Gastroesophageal sphincter (tissue), 3 donors: ENCODE measurements around the gene OTOL1.

ENCODE experiments used
- EP300 ChIP-seq: sonication (generic); formaldehyde crosslinking; IDR thresholded peaks from one replicate; pipeline ENCODE4 v1.6.1; 2017; ENCODE audit warnings: antibody characterized with exemption, mild to moderate bottlenecking
- POLR2A ChIP-seq, 2 donors: fragments of 450-650 bp; IDR thresholded peaks; one replicate each; pipeline ENCODE4 v1.6.1; 2017; ENCODE audit warnings: antibody characterized with exemption in 2 of 2, mild to moderate bottlenecking in 2 of 2, moderate library complexity in 1 of 2
- POLR2AphosphoS5 ChIP-seq: sonication (generic); formaldehyde crosslinking; IDR thresholded peaks from one replicate; pipeline ENCODE4 v1.6.1; 2017; ENCODE audit warnings: antibody characterized with exemption
- TF ChIP-seq, protein P1 (sequence below), 4 experiments: fragments of 200-600 bp in 2 of 4; fragments of 450-650 bp in 2 of 4; sonication (generic) in 1 of 4; IDR thresholded peaks; one replicate each; pipeline ENCODE4 v1.5.1; 2017 to 2019; ENCODE audit warnings: antibody characterized with exemption in 4 of 4, mild to moderate bottlenecking in 2 of 4, moderate library complexity in 2 of 4

DNA sequence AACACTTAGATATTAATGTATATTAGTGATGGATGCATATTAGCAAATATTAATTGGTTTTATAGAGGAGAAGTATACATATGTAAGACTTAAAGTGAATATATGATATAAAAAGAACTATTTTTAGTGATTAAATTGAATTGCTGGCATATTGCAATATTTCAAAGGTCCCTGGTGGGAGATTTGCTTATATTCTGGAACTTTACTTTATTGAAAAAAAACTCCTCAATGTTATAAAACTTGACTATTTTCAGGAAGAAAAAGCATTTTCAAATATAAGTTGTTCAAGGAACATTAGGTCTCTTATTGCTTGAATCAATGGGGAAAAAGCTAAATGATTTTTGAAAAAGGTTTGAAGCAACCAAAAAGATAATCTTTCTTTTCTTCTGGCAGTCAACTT lies 21.4 kb upstream of the OTOL1 start:
- TF ChIP-seq, protein P1, sequence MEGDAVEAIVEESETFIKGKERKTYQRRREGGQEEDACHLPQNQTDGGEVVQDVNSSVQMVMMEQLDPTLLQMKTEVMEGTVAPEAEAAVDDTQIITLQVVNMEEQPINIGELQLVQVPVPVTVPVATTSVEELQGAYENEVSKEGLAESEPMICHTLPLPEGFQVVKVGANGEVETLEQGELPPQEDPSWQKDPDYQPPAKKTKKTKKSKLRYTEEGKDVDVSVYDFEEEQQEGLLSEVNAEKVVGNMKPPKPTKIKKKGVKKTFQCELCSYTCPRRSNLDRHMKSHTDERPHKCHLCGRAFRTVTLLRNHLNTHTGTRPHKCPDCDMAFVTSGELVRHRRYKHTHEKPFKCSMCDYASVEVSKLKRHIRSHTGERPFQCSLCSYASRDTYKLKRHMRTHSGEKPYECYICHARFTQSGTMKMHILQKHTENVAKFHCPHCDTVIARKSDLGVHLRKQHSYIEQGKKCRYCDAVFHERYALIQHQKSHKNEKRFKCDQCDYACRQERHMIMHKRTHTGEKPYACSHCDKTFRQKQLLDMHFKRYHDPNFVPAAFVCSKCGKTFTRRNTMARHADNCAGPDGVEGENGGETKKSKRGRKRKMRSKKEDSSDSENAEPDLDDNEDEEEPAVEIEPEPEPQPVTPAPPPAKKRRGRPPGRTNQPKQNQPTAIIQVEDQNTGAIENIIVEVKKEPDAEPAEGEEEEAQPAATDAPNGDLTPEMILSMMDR (IDR thresholded peaks at IDR 0.05), result no peak
- no peak for TF ChIP-seq POLR2A (IDR thresholded peaks at IDR 0.05)
- TF ChIP-seq POLR2AphosphoS5, result no peak
- TF ChIP-seq EP300, result no peak
